NCI-H1417 treated with DMSO at 0.1 percent for 48 hours (cell line): ENCODE data around the gene NHLRC2.

ENCODE experiments used
- DNase-seq: peaks from one replicate; lab custom pipeline; 2025; lab: John Stamatoyannopoulos, UW

NHLRC2 gene

GRCh38 chr10:113859261-113859660, 4.8 kb downstream of the NHLRC2 start:
- DNase-seq: no peak

- DNase-seq: no peak
Observed at GRCh38 chr10:113865901-113866300, 11.4 kb downstream of the NHLRC2 start.

GRCh38 chr10:113866551-113867394, 12.3 kb downstream of the NHLRC2 start:
- DNase-seq: no peak

- no peak for DNase-seq
Observed at GRCh38 chr10:113867904-113868303, 13.4 kb downstream of the NHLRC2 start.

- no peak for DNase-seq
Observed at GRCh38 chr10:113869789-113870188, 15.3 kb downstream of the NHLRC2 start.

- DNase-seq: no peak
Observed at GRCh38 chr10:113872139-113873030, 17.9 kb downstream of the NHLRC2 start.

- DNase-seq: no peak
Observed at GRCh38 chr10:113875212-113875611, 20.8 kb downstream of the NHLRC2 start.

GRCh38 chr10:113876461-113876860, 22.0 kb downstream of the NHLRC2 start:
- DNase-seq: no peak

GRCh38 chr10:113879691-113880090, 25.2 kb downstream of the NHLRC2 start:
- no peak for DNase-seq

GRCh38 chr10:113880236-113880635, 25.8 kb downstream of the NHLRC2 start:
- no peak for DNase-seq

- no peak for DNase-seq
Observed at GRCh38 chr10:113882240-113882639, 27.8 kb downstream of the NHLRC2 start.

- DNase-seq: no peak
Observed at GRCh38 chr10:113889911-113890310, 35.5 kb downstream of the NHLRC2 start.

GRCh38 chr10:113890769-113891168, 36.3 kb downstream of the NHLRC2 start:
- DNase-seq: no peak

- no peak for DNase-seq
Observed at GRCh38 chr10:113891476-113891875, 37.0 kb downstream of the NHLRC2 start.

- no peak for DNase-seq
Observed at GRCh38 chr10:113893570-113893969, 39.1 kb downstream of the NHLRC2 start.

GRCh38 chr10:113894581-113894980, 40.1 kb downstream of the NHLRC2 start:
- DNase-seq: no peak

- DNase-seq: no peak
Observed at GRCh38 chr10:113895018-113895417, 40.6 kb downstream of the NHLRC2 start.

GRCh38 chr10:113897693-113898618, 43.5 kb downstream of the NHLRC2 start:
- DNase-seq: no peak

GRCh38 chr10:113899952-113900598, 45.6 kb downstream of the NHLRC2 start:
- no peak for DNase-seq

GRCh38 chr10:113905756-113906155, 51.3 kb downstream of the NHLRC2 start:
- DNase-seq: no peak

GRCh38 chr10:113907166-113907565, 52.7 kb downstream of the NHLRC2 start:
- DNase-seq: no peak
